Suprapubic skin (tissue), 4 donors: ENCODE measurements around the gene AAR2. TPM values are rescaled to one million over a fixed set of nuclear protein-coding genes. Genes with fewer than 3 reads are reported as not detected.

ENCODE experiments used
- DNase-seq, 2 donors: peaks; one replicate each; pipeline ENCODE4 v3.0.0-alpha.2; 2019; ENCODE audit warnings: low spot score in 2 of 2
- H3K27ac ChIP-seq: fragments of 200-600 bp; sonication (generic); one replicate; pipeline ENCODE4 v1.5.1; 2019
- H3K27me3 ChIP-seq: fragments of 200-600 bp; sonication (generic); one replicate; pipeline ENCODE4 v1.5.1; 2019
- H3K36me3 ChIP-seq: fragments of 200-600 bp; sonication (generic); one replicate; pipeline ENCODE4 v1.5.1; 2019
- H3K4me1 ChIP-seq: fragments of 200-600 bp; sonication (generic); one replicate; pipeline ENCODE4 v1.5.1; 2019
- H3K4me3 ChIP-seq: fragments of 200-600 bp; sonication (generic); one replicate; pipeline ENCODE4 v1.5.1; 2019; ENCODE audit warnings: mild to moderate bottlenecking
- H3K9me3 ChIP-seq: fragments of 200-600 bp; sonication (generic); one replicate; pipeline ENCODE4 v1.5.1; 2019
- CTCF ChIP-seq, 2 donors: fragments of 200-600 bp in 1 of 2; fragments of 450-650 bp in 1 of 2; sonication (generic) in 1 of 2; IDR thresholded peaks; one replicate each; pipeline ENCODE4 v1.5.1; 2016 to 2019; ENCODE audit warnings: antibody characterized with exemption in 2 of 2, mild to moderate bottlenecking in 1 of 2, moderate library complexity in 1 of 2
- EP300 ChIP-seq: sonication (generic); formaldehyde crosslinking; IDR thresholded peaks from one replicate; pipeline ENCODE4 v1.6.1; 2017; ENCODE audit warnings: antibody characterized with exemption
- POLR2A ChIP-seq, 2 donors: fragments of 450-650 bp; IDR thresholded peaks; one replicate each; pipeline ENCODE4 v1.6.1; 2017; ENCODE audit warnings: antibody characterized with exemption in 2 of 2, mild to moderate bottlenecking in 2 of 2, moderate library complexity in 2 of 2
- POLR2AphosphoS5 ChIP-seq, 3 donors: sonication (generic); formaldehyde crosslinking; IDR thresholded peaks; one replicate each; pipeline ENCODE4 v1.6.1; 2017; ENCODE audit warnings: antibody characterized with exemption in 3 of 3
- WGBS: methylation state at CpG from one replicate; pipeline ENCODE4 v1.1.5; 2018; 5-methylcytosine and 5-hydroxymethylcytosine counted together
- total RNA-seq, 4 donors: library from RNA; depleted of rRNA; stranded (reverse); fragments of >200 nt; gene quantifications; one replicate each; pipeline ENCODE4 v1.1.0, GENCODE V29; 2016

Gene AAR2
- total RNA-seq, 4 donors from 2014 or later, result 34.4 to 54.6 (median 43.8) TPM

- Histone ChIP-seq H3K36me3 (peaks cover 40% of the 10 kb centered on the region), H3K27me3 (no peaks in the 10 kb centered on the region), H3K27ac (no peak overlapping the region), H3K4me1 (no peaks in the 10 kb centered on the region), H3K4me3 (no peak overlapping the region), H3K9me3 (no peaks in the 10 kb centered on the region)
- TF ChIP-seq EP300 (no peak), CTCF (IDR thresholded peaks at IDR 0.05) (no peak), POLR2A (IDR thresholded peaks at IDR 0.05) (no peak)
- DNase-seq, result no peak
- WGBS, result 72% methylated on average over 2 of the region's 2 CpGs
These were observed 22.9 kb upstream of the AAR2 start for GRCh38 chr20:36213362-36213761.

DNA sequence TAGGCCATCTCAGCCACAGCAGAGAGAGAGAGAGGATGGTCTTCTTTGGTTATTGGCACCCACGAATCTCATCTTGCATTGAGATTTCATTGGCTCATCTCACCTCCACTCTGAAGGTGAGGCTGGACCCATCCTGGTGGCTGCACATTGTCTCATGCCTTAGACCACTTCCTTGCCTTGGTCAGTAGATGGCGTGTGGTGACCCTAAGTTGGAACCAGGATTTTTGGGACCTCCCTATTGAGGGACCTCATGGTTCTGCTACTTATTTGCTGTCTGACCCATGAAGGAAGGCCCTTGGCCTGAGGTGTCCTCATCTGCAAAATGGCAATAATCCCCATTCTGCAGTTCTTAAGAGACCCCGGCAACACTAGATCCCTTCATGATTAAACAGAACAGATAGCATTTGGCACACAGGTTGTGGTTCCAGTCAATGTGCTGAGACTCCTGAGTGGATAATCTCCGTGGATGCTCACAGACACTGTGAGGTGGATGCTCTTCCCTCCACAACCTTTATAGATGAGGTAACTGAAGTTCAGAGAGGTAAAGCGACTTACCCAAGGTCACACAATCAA is 21.5 kb upstream of the AAR2 start:
- H3K27me3 ChIP-seq, result no peaks in the 10 kb centered on the region
- peaks cover 42% of the 10 kb centered on the region for H3K36me3 ChIP-seq
- no peaks in the 10 kb centered on the region for H3K4me1 ChIP-seq
- no peak for DNase-seq
- no peaks in the 10 kb centered on the region for H3K9me3 ChIP-seq
- 75% methylated on average over 5 of the region's 5 CpGs for WGBS
- H3K4me3 ChIP-seq, result no peak overlapping the region
- H3K27ac ChIP-seq, result no peak overlapping the region
- no peak for TF ChIP-seq EP300
- peak in 1 of 2 donors; percentile 11 for TF ChIP-seq CTCF (IDR thresholded peaks at IDR 0.05)

GRCh38 chr20:36215778-36216177 is 20.5 kb upstream of the AAR2 start:
- no peaks in the 10 kb centered on the region for H3K4me1 ChIP-seq
- H3K9me3 ChIP-seq, result no peaks in the 10 kb centered on the region
- TF ChIP-seq CTCF (IDR thresholded peaks at IDR 0.05), result no peak
- no peak overlapping the region for H3K27ac ChIP-seq
- 97% methylated on average over 4 of the region's 4 CpGs for WGBS
- peaks cover 40% of the 10 kb centered on the region for H3K36me3 ChIP-seq
- no peak for DNase-seq
- no peaks in the 10 kb centered on the region for H3K27me3 ChIP-seq
- no peak overlapping the region for H3K4me3 ChIP-seq

GRCh38 chr20:36216314-36217025 is 19.8 kb upstream of the AAR2 start:
- peaks cover 43% of the 10 kb centered on the region for H3K36me3 ChIP-seq
- H3K9me3 ChIP-seq, result no peaks in the 10 kb centered on the region
- 75% methylated on average over 7 of the region's 7 CpGs for WGBS
- H3K27me3 ChIP-seq, result no peaks in the 10 kb centered on the region
- TF ChIP-seq POLR2A (IDR thresholded peaks at IDR 0.05) (no peak), EP300 (no peak), CTCF (IDR thresholded peaks at IDR 0.05) (no peak), POLR2AphosphoS5 (IDR thresholded peaks at IDR 0.05) (no peak)
- no peak overlapping the region for H3K4me3 ChIP-seq
- no peak for DNase-seq
- H3K27ac ChIP-seq, result no peak overlapping the region
- no peaks in the 10 kb centered on the region for H3K4me1 ChIP-seq

- no peak overlapping the region for H3K27ac ChIP-seq
- 73% methylated on average over 4 of the region's 4 CpGs for WGBS
- peaks cover 48% of the 10 kb centered on the region for H3K36me3 ChIP-seq
- H3K4me3 ChIP-seq, result no peak overlapping the region
- H3K27me3 ChIP-seq, result no peaks in the 10 kb centered on the region
- H3K9me3 ChIP-seq, result no peaks in the 10 kb centered on the region
- DNase-seq, result no peak
- no peaks in the 10 kb centered on the region for H3K4me1 ChIP-seq
- TF ChIP-seq CTCF (IDR thresholded peaks at IDR 0.05), result no peak
- no peak for TF ChIP-seq POLR2AphosphoS5 (IDR thresholded peaks at IDR 0.05)
- TF ChIP-seq POLR2A (IDR thresholded peaks at IDR 0.05), result no peak
- no peak for TF ChIP-seq EP300
These were observed 19.1 kb upstream of the AAR2 start for GRCh38 chr20:36217226-36217625.
